Fibroblast of skin of left biceps (primary cell): ENCODE data around the gene DAPK1.

ENCODE experiments used
- DNase-seq, 2 experiments: peaks; one replicate each; pipeline ENCODE4 v3.0.0-alpha.2; 2013; ENCODE audit warnings: low read depth in 2 of 2

Gene DAPK1

DNA sequence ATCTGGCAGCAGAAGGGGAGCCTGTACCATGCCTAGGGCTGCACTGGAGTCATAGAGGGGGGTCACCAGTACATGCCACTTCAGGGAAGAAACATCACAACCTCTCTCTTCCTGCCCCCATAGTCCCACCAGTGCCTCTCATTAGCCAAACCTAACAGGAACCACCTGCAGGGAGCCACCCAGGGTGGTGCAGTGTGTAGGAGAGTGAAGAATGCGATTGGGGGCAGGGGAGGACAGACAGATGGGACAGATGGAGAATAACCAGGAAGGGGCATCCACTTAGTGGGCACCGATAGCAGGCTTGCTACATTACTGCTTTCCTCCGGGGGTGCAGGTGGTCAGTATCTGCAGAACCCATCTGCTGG, 19.2 kb downstream of the DAPK1 start:
- no peak for DNase-seq

DNA sequence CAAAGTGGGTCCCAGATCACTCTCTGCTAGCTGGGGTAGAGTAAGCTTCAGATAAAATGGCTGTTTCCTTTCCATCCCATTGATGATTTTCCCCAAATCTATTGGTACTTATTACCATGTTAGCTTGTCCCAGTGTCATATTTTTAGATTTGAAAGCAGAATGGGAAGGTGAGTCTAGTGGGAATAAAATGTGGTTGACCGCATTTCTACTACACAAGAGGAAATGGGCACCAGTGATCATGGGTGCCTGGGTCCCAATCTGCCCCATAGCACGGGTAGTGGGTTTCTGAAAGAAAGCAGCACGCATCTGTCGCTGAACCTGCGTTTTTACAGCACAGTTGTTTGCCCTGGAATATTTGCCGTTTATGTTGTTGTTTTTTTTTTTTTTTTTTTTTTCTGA, 20.1 kb downstream of the DAPK1 start:
- no peak for DNase-seq

DNA sequence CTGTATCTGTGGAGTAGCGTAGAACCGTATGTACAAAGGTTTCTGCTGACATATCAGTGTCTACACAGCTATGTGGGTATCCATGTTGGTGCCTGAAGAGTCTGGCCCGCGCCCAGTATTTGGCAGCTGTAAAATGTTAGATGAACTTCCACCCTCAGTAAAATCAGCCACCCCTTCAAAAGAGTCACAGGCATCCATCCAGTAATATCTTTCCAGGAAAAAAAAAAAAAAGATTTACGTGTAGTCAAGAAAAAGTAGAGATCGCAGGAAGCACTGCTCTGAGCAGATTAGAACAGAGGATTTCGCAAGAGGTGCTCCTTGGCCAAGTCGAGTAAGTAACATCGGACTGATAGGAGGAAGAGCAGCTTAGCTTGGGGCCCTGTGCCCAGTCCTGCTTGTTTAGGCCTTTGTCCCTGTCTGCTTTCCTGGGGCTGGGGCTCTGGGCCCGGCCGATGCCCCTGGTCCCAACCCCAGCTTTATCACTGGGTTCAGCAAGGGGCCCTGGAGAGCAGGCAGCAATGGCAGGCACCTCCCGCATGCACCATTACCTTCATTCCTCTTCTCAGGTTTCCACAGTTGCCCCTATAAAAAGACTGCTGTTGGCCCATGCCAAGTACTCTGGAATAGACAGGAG, 21.2 kb downstream of the DAPK1 start:
- DNase-seq: no peak

DNA sequence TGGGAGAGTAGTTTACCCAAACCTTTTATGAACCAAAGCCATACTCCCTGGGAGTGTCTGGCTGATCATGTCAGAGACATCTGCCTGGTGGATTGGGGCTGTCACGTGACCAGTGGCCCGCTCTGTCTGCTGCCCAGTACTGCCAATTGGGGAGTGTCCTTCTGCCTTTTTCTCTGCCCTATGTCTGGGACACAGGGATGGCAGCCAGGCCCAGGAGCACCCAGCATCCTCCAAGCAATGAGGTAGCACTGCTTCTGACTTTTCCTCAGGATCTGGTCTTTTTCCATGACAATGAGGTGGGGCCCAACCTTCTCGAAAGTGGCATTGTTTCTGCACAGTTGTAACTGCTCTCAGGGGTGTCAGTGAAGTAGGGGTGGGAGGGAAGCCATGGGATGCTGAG, 21.8 kb downstream of the DAPK1 start:
- DNase-seq: no peak

DNA sequence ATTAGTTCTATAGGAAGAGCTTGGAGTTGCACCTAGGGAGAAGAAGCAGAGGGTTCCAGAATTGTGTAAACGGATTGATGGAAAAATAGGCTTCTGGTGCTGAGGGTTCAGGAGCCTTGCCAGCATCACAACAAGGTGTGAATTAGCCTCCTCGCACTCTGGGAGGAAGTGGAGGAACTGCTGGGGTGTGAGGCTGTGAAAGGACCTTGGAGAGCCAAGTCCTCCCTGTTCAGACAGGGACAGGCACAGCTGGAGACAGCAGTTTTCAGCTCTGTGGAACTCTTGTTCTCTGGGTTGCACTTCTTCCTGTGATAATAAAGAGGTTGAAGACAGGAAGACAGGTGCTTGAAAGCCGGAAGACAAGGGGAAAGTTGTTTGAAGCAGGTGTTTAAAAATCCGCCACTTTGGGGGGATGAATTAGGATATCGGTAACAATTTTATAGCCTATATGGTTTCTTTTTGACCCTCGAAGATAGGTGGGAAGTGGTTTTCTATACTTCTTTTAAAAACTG, 22.6 kb downstream of the DAPK1 start:
- no peak for DNase-seq

DNA sequence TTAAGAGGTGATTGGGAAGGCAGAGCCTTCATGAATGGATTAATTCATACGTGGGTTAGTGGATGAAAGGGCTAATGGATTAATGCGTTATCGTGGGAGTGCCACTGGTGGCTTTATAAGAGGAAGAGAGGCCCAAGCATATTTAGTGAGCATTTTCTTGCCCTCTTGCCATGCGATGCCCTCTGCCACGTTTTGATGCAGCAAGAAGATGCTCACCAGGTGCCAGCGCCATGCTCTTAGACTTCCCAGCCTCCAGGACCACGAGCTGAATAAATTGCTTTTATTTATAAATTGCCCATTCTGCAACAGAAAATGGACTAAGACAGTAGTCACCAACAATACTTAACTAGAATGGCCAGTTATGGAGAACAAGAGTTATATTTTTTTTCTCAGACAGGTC, 24.2 kb downstream of the DAPK1 start:
- DNase-seq: no peak

DNA sequence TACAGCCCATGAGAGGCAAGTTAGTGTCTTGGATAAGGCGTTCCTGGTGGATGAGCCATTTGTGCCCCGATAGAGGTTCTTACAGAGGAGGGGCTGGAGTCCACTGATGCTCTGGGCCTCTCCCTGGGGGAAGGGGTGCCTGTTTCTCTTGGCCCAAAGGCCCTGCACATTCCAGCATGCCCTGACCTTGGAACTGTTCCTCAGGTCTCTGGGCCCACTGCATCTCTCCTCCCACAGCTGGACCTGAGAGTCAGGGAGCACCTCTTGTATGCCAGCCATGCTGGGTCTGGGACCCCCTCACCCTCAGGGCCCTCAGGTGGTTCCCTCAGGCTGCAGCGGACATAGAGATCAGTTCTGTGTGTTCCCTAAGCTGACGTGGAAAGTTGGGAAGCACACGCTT, 26.4 kb downstream of the DAPK1 start:
- DNase-seq: no peak

DNA sequence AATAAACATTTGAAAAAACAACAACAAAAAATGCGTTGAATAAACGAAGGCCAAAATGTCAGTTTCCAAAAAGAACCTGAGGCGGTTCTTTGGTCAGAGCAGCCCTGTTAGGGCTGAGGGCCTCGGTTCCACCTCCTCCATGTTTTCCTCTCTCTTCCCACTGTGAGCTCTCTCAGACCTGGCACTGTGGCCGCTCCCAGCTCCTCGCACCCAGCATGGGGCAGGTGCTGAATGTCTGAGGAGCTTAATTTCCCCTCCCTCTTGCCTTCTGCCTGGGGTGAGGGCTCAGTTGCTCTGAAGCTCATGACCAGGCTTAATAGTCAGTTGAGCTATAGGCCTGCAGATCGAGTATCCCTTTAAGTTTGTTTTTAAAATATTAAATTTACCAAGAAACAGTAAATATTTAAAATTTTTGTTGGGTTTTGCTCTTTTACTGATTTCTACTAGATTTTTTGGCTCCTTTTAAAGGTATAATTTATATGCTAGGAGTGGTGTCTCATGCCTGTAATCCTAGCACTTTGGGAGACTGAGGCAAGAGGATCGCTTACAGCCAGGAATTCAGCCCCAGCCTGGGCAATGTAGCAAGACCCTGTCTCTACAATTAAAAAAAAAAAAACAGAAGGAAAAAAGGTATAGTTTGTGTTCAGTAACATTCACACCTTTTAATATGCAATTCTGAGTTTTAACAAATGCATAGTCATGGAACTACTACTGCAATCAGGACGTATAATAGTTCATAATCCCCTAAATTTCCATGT, 28.1 kb downstream of the DAPK1 start:
- DNase-seq: no peak

DNA sequence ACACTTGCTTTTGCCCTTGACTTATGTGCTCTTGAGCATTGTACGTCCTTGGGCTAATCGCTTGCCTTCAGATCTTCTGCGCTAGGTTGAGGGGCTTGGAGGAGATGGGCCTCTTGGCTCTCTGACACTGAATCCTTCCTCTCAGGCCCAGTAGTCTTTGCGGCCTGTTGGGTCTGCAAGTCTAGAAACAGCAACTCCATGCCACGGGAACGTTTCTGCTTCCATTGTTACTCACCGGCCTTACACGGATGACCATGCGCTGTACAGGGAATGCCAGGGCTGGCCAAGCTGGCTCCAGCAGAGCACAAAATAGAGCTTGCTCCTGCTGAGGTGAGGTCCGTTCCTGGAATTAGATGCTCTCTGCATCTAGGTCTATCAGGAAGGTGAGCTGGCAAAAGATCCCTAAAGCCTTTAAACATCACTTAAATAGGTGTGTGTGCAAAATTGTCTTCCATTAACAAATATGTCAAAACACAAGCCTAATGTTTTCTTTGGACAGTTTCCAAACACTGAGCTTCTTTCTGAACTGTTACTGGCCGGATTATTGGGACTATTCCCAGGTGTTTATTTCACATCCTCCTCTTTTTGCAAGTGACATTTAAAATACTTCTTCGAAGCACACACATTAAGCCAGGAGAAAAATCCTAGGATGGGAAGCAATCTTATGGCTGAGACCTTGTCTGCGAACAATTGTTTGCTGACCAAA, 29.7 kb downstream of the DAPK1 start:
- no peak for DNase-seq

DNA sequence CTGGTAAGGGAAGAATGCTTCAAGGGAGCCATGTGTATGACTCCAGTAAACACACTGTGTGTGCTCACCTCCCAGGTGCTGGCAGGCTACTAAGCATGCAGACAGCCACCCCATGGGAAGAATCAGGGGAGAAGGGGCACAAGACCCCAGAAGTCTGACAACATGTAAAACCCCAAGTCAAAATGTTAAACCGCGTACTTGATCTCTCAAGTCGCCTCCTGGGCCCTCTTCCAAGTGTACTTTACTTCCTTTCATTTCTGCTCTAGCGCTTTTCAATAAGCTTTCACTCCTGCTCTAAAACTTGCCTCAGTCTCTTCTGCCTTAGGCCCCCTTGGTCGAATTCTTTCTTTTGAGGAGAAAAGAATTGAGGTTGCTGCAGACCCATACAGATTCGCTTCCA, 31.3 kb downstream of the DAPK1 start:
- no peak for DNase-seq

DNA sequence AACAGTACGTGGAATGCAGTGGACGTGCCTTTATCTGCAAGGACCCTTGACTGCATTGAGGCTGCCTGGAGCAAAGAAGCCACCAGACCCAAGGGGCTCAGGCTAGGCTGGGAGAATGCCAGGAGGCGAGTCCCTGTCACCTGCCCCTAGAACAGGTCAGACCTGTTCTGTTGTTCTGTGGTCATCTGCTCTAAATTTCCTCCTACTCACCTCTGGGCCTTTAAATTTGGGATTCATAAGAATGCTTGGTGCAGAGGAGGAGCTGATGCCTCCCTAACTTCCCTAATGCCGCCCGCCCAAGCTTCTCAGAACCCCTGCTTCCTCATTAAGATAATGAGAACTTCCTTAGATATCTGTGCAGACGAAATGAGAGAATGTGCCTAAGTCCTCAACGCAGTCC, 32.0 kb downstream of the DAPK1 start:
- no peak for DNase-seq

DNA sequence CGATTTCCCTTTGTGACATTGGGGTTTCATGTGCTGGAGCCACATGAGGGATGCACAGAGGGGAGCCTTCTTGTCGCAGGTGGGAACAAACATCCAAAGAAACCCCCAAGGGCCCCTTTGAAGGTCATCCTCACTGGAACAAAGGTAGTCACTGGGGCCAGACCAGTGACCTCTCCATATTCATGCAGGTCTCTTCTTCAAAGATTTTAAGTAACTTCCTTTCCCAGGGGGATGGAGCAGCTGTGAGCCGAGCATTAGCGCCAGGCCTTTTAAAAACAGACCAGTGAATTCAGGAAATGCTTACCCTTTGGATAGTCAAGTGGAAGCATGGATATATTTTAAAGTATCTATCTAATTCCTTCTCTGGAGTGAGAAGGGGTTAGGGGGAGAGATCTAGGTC, 33.0 kb downstream of the DAPK1 start:
- no peak for DNase-seq

DNA sequence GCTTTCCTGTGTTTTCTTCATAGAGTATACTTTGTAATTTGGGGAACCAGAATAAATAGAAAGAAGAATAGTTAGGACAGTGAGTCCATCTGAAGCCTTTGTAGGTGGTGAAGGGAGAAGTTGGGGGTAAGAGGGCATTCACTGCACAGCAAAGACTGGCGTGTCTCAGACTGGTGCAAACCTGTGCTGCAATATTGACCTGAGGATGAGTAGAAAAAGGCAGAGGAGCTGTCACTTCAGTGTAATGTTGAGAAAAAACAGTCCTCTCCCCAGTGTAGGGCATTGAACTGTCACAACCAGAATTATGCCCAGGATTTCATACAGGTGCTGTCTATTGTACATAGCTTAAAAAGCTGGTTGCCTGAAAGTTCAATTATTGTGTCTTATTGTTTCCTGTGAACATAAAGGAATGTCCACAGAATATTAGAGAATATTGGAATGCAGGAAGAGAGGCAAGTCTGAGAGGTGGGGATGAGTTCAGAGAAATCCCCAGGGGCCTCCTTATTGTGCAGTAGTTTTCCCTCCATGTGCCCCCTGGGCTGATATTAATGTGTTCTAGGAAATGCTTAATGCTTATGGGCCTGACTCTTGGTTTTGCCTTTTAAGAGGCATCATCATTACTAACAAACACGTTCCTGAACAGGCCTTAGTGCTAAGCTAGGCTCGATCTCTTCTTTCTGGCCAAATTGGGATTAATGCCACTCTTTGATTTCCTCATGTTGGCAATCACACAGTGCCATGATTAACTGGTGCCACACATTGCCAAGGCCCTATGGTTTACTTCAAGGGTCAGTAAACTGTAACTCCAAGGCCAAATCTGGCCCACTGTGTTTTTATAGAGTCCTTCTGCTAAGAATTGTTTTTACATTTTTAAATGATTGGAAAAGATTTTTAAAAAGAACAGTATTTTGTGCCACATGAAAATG, 34.0 kb downstream of the DAPK1 start:
- DNase-seq: no peak

DNA sequence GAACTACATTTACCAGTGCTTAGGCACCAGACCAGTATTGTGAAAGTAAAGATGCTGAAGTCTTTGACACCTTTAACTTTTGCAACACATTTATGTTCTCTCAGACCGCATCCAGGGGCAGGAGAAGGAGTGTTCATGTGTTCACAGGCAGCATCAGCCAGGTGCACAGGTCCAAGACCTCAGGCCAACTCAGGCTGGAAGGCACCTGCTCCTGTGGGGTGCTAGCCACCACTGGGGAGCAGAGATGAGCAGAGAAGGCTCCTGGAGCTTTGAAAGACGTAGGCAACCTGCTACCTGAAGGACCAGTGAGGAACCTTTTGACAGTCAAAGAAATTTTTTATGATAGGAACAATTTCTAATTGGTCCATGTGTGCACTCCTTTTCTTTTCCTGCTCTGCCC, 35.6 kb downstream of the DAPK1 start:
- DNase-seq: no peak

DNA sequence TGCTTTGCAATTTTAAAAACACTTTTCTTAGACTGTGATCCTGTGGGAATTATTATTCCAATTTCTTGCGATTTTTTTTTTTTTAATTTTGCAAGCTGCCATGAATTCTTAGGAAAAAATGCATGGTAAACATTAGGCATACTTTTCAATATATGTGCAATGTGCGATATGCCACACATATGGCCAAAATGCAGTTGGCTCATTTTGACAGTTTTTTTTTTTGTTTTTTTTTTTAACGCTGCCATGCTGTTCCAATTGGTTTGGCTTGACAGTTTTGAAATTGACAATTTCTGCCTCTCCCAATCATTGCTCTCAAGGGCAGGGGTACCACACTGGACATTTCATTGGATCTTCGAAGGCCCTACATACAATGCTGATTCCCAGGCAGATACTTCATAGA, 36.4 kb downstream of the DAPK1 start:
- no peak for DNase-seq

DNA sequence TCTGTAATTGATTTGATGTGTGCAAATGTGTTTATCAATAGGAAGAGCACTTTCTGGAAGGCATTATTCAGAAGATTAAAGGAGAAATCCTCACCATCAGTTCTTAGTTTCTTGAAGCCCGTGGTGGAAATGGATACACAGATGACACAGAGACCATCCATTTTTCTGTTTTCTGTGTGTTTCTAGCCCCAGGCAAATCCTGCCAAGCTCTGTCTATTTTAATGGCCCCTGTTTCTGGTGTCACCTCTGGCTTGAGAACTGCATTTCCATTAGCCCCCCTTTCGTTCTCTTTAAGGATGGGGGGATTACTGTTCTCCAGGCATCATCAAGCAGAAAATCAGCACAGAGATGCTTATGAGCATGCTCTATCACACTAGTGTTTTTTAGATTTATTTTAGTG, 37.3 kb downstream of the DAPK1 start:
- no peak for DNase-seq

DNA sequence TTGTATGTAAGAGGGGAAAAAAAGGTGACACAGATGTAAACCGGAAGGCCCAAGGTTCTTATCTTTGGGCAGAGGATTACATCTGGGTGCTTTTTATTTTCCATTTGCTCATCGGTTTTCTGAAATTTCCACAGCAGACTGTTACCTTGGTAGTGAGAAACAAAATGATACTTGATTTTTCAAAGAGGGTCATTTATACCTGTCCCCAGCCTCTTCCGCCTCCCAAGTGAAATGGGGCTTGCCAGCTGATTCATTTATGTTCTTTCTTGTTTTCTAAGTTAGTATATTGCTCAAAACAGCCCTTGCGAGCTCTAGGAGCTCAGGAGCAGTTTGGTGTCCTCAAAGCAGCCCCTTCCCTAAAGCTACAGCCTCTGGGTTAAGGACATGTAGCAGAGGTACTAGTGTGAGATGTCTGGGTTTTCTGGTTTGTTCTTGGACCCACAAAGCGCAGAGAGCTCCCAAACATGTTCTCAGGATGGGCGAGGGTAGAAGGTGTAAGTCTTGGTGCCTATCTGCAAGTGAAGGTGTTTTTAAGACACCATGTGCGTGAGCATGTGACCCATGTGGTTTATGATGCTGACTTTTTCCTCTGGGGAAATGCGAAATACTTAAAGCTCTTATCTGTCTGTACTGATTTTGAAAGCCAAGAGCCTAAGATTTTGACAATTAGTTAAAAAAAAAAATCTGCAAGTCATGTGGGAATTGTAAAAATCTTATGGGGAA, 38.3 kb downstream of the DAPK1 start:
- DNase-seq: no peak

DNA sequence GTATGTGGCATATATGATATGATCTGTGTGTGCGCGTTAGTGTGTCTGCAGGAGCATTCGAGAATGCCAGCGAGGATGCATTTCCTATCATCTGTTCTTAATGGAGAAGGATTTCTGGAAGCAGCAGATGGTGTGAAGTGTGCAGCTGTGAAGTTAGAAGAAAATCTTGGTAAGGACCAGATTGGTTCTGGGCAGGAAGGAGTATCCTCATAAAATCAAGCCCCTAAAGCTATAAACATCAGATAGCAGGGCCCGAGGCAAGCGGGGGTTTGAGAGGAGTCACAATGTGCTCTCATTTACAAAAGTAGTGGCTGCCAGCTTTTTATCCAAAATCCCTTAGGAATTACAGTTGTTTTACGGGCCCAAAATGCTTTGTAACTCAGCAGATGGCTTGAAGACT, 40.0 kb downstream of the DAPK1 start:
- no peak for DNase-seq

DNA sequence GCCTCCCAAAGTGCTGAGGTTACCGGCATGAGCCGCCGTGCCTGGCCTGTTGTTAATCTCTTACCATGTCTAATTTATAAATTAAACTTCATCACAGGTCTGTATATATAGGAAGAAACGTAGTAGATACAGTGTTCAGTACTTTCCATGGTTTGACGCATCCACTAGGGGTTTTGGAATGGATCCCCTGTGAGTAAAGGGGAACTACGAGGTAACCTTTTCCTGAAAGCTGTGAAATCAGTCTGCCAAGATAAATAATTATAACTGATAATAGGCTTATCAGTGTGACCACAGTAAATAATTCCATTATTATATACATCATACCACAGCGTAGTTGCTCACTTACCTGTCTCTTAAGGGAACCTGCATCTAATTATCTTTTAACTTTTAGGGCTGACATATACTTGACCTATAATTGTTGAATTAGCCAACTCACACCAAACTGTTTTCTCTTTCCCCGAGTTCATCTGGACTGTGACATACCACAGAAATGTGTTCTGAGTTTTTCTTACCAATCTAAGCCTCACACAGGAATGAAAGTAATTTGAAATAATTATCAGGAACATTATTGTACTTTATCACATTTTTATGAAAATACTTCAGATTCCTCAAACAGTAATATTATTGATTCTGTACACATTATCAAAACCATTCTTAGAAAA, 42.9 kb downstream of the DAPK1 start:
- no peak for DNase-seq

DNA sequence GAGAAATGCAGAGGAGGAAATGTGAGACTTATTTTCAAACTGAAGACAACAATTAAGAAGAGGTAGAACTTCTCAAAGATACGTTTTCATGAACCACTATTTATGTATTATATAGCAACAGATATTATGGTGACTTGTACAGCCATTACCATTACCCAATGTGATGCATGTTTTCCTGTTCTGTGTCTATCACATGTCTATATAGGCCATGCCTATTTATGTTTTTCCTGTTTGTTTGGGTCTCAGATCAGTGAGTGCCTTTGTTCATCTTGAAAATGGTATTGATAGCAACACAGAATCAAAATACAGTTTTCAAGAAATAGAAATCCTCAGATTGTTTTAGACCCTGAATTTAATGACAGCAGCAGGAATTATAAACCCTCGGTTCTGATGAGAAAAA, 44.0 kb downstream of the DAPK1 start:
- no peak for DNase-seq

DNA sequence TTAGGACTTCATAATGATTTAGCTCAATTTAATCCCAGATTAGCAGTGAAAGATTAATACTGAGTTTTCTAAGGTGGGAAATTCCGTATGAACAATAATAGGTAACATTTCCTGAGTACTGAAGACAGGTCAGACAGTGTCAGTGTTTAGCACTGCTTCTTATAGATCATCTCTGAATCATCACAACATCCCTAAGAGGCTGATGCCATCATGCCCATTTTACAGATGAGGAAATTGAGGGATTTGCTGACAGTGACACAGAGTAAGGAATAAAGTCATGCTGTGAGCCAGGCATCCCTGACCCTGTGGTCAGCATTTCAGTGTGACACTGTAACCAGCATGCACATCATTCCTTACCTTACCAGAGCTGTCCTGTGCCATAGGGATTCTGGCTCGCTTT, 44.5 kb downstream of the DAPK1 start:
- DNase-seq: no peak
